CD8-positive, alpha-beta memory T cell (primary cell): ENCODE measurements around the gene NUP58. TPM values are rescaled to one million over a fixed set of nuclear protein-coding genes. Genes with fewer than 3 reads are reported as not detected.
"Not testable (repeated sequence)": the region's sequence is repeated elsewhere in the genome, so short reads cannot be mapped to it uniquely, and the experiment has no call there.

Source experiments
- CTCF ChIA-PET: fragments of 350-600 bp; sonication (Branson Sonifier 250); formaldehyde crosslinking; loops from one replicate; lab custom pipeline; 2021; ENCODE audit warnings: antibody characterized with exemption; lab: Charles Lee
- POLR2A ChIA-PET: fragments of 350-600 bp; sonication (Branson Sonifier 250); formaldehyde crosslinking; loops from one replicate; lab custom pipeline; 2021; ENCODE audit warnings: antibody characterized with exemption; lab: Charles Lee
- DNase-seq, 5 donors: peaks; one replicate each; pipeline versions ENCODE4 v3.0.0 to v3.0.0-alpha.2; 2020 to 2022; ENCODE audit warnings: mixed read lengths in 1 of 5
- H3K27ac ChIP-seq: one replicate; pipeline ENCODE4 v1.7.0; 2013; ENCODE audit warnings: low read depth, mild to moderate bottlenecking, low read length, moderate library complexity
- H3K27me3 ChIP-seq: 2 replicates; pipeline ENCODE4 v1.7.0; 2013; ENCODE audit warnings: low read length, mild to moderate bottlenecking; ENCODE audit not compliant: insufficient read depth, poor library complexity, severe bottlenecking
- H3K36me3 ChIP-seq: 2 replicates; pipeline ENCODE4 v1.7.0; 2013; ENCODE audit warnings: mild to moderate bottlenecking, low read length, moderate library complexity; ENCODE audit not compliant: insufficient read depth
- H3K4me1 ChIP-seq: 2 replicates; pipeline ENCODE4 v1.7.0; 2013; ENCODE audit warnings: mild to moderate bottlenecking, low read length, moderate library complexity; ENCODE audit not compliant: insufficient read depth
- H3K4me3 ChIP-seq: 2 replicates; pipeline ENCODE4 v1.7.0; 2013; ENCODE audit warnings: mild to moderate bottlenecking, low read length
- H3K9me3 ChIP-seq: 2 replicates; pipeline ENCODE4 v1.7.0; 2013; ENCODE audit warnings: mild to moderate bottlenecking, low read length
- H3K27ac Mint-ChIP-seq, 8 donors: one replicate each; pipeline ENCODE4 v1.8.0; 2020 to 2021; ENCODE audit warnings: mixed read lengths in 8 of 8, mild to moderate bottlenecking in 6 of 8, inconsistent platforms in 3 of 8, moderate library complexity in 3 of 8
- H3K27me3 Mint-ChIP-seq, 2 donors: one replicate each; pipeline ENCODE4 v1.8.0; 2020 to 2021; ENCODE audit warnings: mixed read lengths in 2 of 2, mild to moderate bottlenecking in 1 of 2, moderate library complexity in 1 of 2
- H3K36me3 Mint-ChIP-seq, 3 donors: one replicate each; pipeline ENCODE4 v1.8.0; 2020 to 2021; ENCODE audit warnings: mixed read lengths in 3 of 3, inconsistent platforms in 1 of 3, mild to moderate bottlenecking in 1 of 3
- H3K4me1 Mint-ChIP-seq, 3 donors: one replicate each; pipeline ENCODE4 v1.8.0; 2020 to 2021; ENCODE audit warnings: mixed read lengths in 3 of 3, inconsistent platforms in 1 of 3, mild to moderate bottlenecking in 1 of 3
- H3K4me3 Mint-ChIP-seq, 7 donors: one replicate each; pipeline ENCODE4 v1.8.0; 2020 to 2021; ENCODE audit warnings: mixed read lengths in 7 of 7, mild to moderate bottlenecking in 6 of 7, moderate library complexity in 4 of 7, inconsistent platforms in 2 of 7
- H3K9me3 Mint-ChIP-seq, 5 donors: one replicate each; pipeline ENCODE4 v1.8.0; 2020 to 2022; ENCODE audit warnings: mixed read lengths in 5 of 5, mild to moderate bottlenecking in 3 of 5, moderate library complexity in 2 of 5, inconsistent platforms in 1 of 5
- polyA plus RNA-seq: library from polyadenylated mRNA; unstranded; fragments of 300-500 nt; fragmentation: Illumina TruSeq; gene quantifications from one replicate; pipeline ENCODE4 v1.2.3, GENCODE V29; 2021
- total RNA-seq, 2 experiments: library from RNA; stranded (reverse); gene quantifications; one replicate each; pipeline ENCODE4 v1.2.3, GENCODE V29; 2021

Gene NUP58
- total and polyA plus RNA-seq, 3 experiments from 2014 or later, result 14.5 to 124 (median 123) TPM

GRCh38 chr13:25345576-25345975 lies 44.2 kb downstream of the NUP58 start:
- no peak for DNase-seq
- H3K4me1 ChIP-seq, result no peaks in the 10 kb centered on the region
- Mint-ChIP-seq H3K27me3 (peaks cover 0 to under 1% of the 10 kb centered on the region in 2 donors), H3K4me1 (no peaks in the 10 kb centered on the region), H3K9me3 (no peaks in the 10 kb centered on the region), H3K36me3 (peaks cover 2 to 7% (median 3%) of the 10 kb centered on the region in 3 donors), H3K27ac (no peak overlapping the region), H3K4me3 (no peak overlapping the region)
- H3K9me3 ChIP-seq, result no peaks in the 10 kb centered on the region
- ChIA-PET CTCF (no interaction called here), POLR2A (no interaction called here)
- H3K27me3 ChIP-seq, result no peaks in the 10 kb centered on the region
- no peak overlapping the region for H3K27ac ChIP-seq
- H3K4me3 ChIP-seq, result no peak overlapping the region
- H3K36me3 ChIP-seq, result no peaks in the 10 kb centered on the region

DNA sequence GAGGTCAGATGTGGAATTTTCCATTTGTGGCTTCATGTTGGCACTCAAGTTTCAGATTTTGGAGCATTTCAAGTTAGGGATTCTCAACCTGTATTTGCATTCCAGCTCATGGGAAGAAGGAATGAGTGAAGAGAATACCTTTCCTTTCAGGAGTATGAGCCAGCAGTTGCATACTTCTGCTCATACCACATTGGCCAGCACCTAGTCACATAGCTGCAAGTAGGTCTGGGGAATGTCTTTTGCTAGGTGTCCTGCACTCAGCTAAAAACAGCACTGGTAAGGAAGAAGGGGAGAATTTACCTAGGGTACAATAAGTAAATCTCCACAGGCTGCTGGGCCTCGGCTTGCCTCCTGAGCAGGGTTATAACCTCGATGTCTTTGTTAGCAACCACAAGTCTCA lies 45.7 kb downstream of the NUP58 start:
- Mint-ChIP-seq H3K27ac (no peak overlapping the region), H3K9me3 (no peaks in the 10 kb centered on the region), H3K4me1 (no peaks in the 10 kb centered on the region), H3K27me3 (peaks cover under 1 to 3% of the 10 kb centered on the region in 2 donors), H3K4me3 (no peak overlapping the region), H3K36me3 (peaks cover 2 to 4% (median 3%) of the 10 kb centered on the region in 3 donors)
- Histone ChIP-seq H3K27me3 (no peaks in the 10 kb centered on the region), H3K4me1 (no peaks in the 10 kb centered on the region), H3K27ac (no peak overlapping the region), H3K36me3 (no peaks in the 10 kb centered on the region), H3K4me3 (no peak overlapping the region), H3K9me3 (no peaks in the 10 kb centered on the region)
- DNase-seq, result no peak
- ChIA-PET CTCF (no interaction called here), POLR2A (no interaction called here)

GRCh38 chr13:25351404-25351803 lies 50.0 kb downstream of the NUP58 start:
- H3K9me3 ChIP-seq, result no peaks in the 10 kb centered on the region
- Mint-ChIP-seq H3K27me3 (peaks cover 10 to 27% of the 10 kb centered on the region in 2 donors), H3K4me3 (no peak overlapping the region), H3K36me3 (peaks cover 0 to 9% (median 0%) of the 10 kb centered on the region in 3 donors), H3K9me3 (peaks cover 0 to 3% (median 0%) of the 10 kb centered on the region in 5 donors), H3K27ac (no peak overlapping the region), H3K4me1 (no peaks in the 10 kb centered on the region)
- no peak overlapping the region for H3K4me3 ChIP-seq
- H3K4me1 ChIP-seq, result no peaks in the 10 kb centered on the region
- CTCF ChIA-PET, result no interaction called here
- H3K27me3 ChIP-seq, result no peaks in the 10 kb centered on the region
- H3K27ac ChIP-seq, result no peak overlapping the region
- H3K36me3 ChIP-seq, result no peaks in the 10 kb centered on the region
- DNase-seq, result no peak
- POLR2A ChIA-PET, result no interaction called here

DNA sequence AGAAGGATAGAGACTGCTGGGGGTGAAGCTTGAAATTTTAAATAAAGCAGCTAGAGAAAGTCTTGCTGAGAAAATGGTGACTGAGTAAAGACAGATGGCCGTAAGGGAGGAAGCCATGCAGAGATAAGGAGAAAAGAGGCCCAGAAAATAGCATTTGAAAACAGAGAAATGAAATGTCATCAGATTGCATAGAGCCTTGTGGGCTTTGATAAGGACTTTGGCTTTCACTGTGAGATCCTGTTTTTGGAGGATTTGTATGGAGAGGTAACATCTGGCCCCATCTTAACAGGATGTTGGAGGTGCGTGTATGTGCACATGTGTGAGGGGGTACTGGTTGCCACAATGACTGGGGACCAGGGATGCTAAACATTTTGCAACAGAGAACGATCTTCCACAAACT lies 50.8 kb downstream of the NUP58 start:
- peaks cover 0 to 9% (median 0%) of the 10 kb centered on the region in 3 donors for H3K36me3 Mint-ChIP-seq
- H3K4me3 Mint-ChIP-seq, result no peak overlapping the region
- H3K27me3 Mint-ChIP-seq, result peaks cover 11 to 35% of the 10 kb centered on the region in 2 donors
- no peak for DNase-seq
- POLR2A ChIA-PET, result no interaction called here
- no peak overlapping the region for H3K27ac ChIP-seq
- H3K4me1 Mint-ChIP-seq, result no peaks in the 10 kb centered on the region
- H3K9me3 Mint-ChIP-seq, result peaks cover 0 to 3% (median 0%) of the 10 kb centered on the region in 5 donors
- CTCF ChIA-PET, result no interaction called here
- no peak overlapping the region for H3K27ac Mint-ChIP-seq
- H3K27me3 ChIP-seq, result no peaks in the 10 kb centered on the region
- H3K36me3 ChIP-seq, result no peaks in the 10 kb centered on the region
- no peak overlapping the region for H3K4me3 ChIP-seq
- H3K9me3 ChIP-seq, result no peaks in the 10 kb centered on the region
- no peaks in the 10 kb centered on the region for H3K4me1 ChIP-seq

GRCh38 chr13:25352806-25353205 lies 51.4 kb downstream of the NUP58 start:
- H3K4me1 Mint-ChIP-seq, result no peaks in the 10 kb centered on the region

GRCh38 chr13:25353344-25353743 lies 51.9 kb downstream of the NUP58 start:
- no peaks in the 10 kb centered on the region for H3K4me1 ChIP-seq
- DNase-seq, result no peak
- no peaks in the 10 kb centered on the region for H3K27me3 ChIP-seq
- no peak overlapping the region for H3K4me3 ChIP-seq
- Mint-ChIP-seq H3K36me3 (peaks cover 0 to 14% (median 0%) of the 10 kb centered on the region in 3 donors), H3K4me3 (no peak overlapping the region), H3K27me3 (peaks cover 13 to 44% of the 10 kb centered on the region in 2 donors), H3K4me1 (no peaks in the 10 kb centered on the region), H3K27ac (no peak overlapping the region), H3K9me3 (peaks cover 0 to 5% (median 0%) of the 10 kb centered on the region in 5 donors)
- CTCF ChIA-PET, result no interaction called here
- no peak overlapping the region for H3K27ac ChIP-seq
- H3K9me3 ChIP-seq, result no peaks in the 10 kb centered on the region
- H3K36me3 ChIP-seq, result no peaks in the 10 kb centered on the region
- POLR2A ChIA-PET, result no interaction called here

More at GRCh38 chr13:25352806-25353205, 51.4 kb downstream of the NUP58 start:
- Histone ChIP-seq H3K4me1 (no peaks in the 10 kb centered on the region), H3K27me3 (no peaks in the 10 kb centered on the region), H3K36me3 (no peaks in the 10 kb centered on the region), H3K9me3 (no peaks in the 10 kb centered on the region), H3K27ac (no peak overlapping the region), H3K4me3 (no peak overlapping the region)
- POLR2A ChIA-PET, result no interaction called here
- peaks cover 0 to 3% (median 0%) of the 10 kb centered on the region in 5 donors for H3K9me3 Mint-ChIP-seq
- H3K27ac Mint-ChIP-seq, result no peak overlapping the region
- no peak overlapping the region for H3K4me3 Mint-ChIP-seq
- CTCF ChIA-PET, result no interaction called here
- peaks cover 13 to 39% of the 10 kb centered on the region in 2 donors for H3K27me3 Mint-ChIP-seq
- H3K36me3 Mint-ChIP-seq, result peaks cover 0 to 9% (median 0%) of the 10 kb centered on the region in 3 donors
- DNase-seq, result no peak

- Mint-ChIP-seq H3K4me1 (no peaks in the 10 kb centered on the region), H3K4me3 (no peak overlapping the region), H3K9me3 (peaks cover 0 to 7% (median 5%) of the 10 kb centered on the region in 5 donors), H3K36me3 (peaks cover 0 to 14% (median 0%) of the 10 kb centered on the region in 3 donors), H3K27ac (no peak overlapping the region), H3K27me3 (peaks cover 15 to 52% of the 10 kb centered on the region in 2 donors)
- Histone ChIP-seq H3K27me3 (no peaks in the 10 kb centered on the region), H3K4me1 (no peaks in the 10 kb centered on the region), H3K4me3 (no peak overlapping the region), H3K9me3 (no peaks in the 10 kb centered on the region), H3K36me3 (no peaks in the 10 kb centered on the region), H3K27ac (no peak overlapping the region)
- POLR2A ChIA-PET, result no interaction called here
- DNase-seq, result no peak
- CTCF ChIA-PET, result no interaction called here
These were observed 53.0 kb downstream of the NUP58 start for GRCh38 chr13:25354377-25354776.

- H3K4me3 ChIP-seq, H3K27ac ChIP-seq, H3K4me1 Mint-ChIP-seq, H3K27me3 ChIP-seq, H3K36me3 ChIP-seq, H3K9me3 ChIP-seq, DNase-seq, H3K36me3 Mint-ChIP-seq, H3K4me3 Mint-ChIP-seq, H3K27ac Mint-ChIP-seq, POLR2A ChIA-PET, H3K4me1 ChIP-seq, CTCF ChIA-PET: not testable (repeated sequence)
- peaks cover 5 to 15% (median 12%) of the 10 kb centered on the region in 5 donors for H3K9me3 Mint-ChIP-seq
- H3K27me3 Mint-ChIP-seq, result peaks cover 15 to 45% of the 10 kb centered on the region in 2 donors
These were observed 59.0 kb downstream of the NUP58 start for GRCh38 chr13:25360443-25360842.
